GM12801 (cell line): Measurements from ENCODE around the gene PADI6.

Experiments
- CTCF ChIP-seq: IDR thresholded peaks from one replicate; pipeline ENCODE4 v1.5.1; 2011; ENCODE audit warnings: control low read depth; ENCODE audit not compliant: insufficient read length; ENCODE audit errors: extremely low read depth

Gene PADI6

DNA sequence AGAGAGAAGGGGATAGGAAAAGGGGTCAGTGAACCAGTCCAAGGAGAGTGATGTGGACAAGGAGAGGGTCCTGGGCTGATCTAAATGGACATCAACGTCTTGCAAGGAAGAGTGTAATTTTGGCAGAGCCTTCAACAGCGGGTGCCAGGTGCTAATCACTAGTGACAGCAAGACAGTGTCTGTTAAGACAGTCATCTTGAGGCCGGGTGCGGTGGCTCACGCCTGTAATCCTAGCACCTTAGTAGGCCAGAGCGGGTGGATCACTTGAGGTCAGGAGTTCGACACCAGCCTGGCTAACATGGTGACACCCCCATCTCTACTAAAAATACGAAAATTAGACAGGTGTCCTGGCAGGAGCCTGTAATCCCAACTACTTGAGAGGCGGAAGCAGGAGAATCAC lies 12.2 kb upstream of the PADI6 start:
- no peak for TF ChIP-seq CTCF

GRCh38 chr1:17360272-17360956 lies 11.6 kb upstream of the PADI6 start:
- TF ChIP-seq CTCF: no peak

GRCh38 chr1:17361687-17362086 lies 10.3 kb upstream of the PADI6 start:
- no peak for TF ChIP-seq CTCF

GRCh38 chr1:17363351-17363750 lies 8.6 kb upstream of the PADI6 start:
- TF ChIP-seq CTCF: no peak

DNA sequence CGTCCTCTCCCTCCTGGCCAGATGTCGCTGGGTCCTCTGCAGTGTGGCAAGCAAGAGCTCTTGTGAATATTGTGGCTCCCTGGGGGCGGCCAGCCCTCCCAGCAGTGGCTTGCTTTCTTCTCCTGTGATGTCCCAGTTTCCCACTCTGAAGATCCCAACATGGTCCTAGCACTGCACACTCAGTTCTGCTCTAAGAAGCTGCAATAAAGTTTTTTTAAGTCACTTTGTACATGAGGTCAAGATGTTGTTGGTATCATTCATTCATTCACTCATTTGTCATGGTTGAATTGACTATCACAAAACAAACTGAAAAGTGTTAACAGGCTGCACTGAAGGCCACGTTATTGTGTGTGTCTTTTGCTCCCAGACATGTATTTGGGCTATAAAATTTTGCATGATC lies 8.2 kb upstream of the PADI6 start:
- no peak for TF ChIP-seq CTCF

GRCh38 chr1:17365293-17365692 lies 6.7 kb upstream of the PADI6 start:
- no peak for TF ChIP-seq CTCF

GRCh38 chr1:17369466-17369865 lies 2.5 kb upstream of the PADI6 start:
- no peak for TF ChIP-seq CTCF
